MM.1S (cell line): ENCODE measurements around the gene TDO2.
A peak's percentile ranks its signal among the peaks of the same experiment; 100 is the strongest.
"Not testable (repeated sequence)": the region's sequence is repeated elsewhere in the genome, so short reads cannot be mapped to it uniquely, and the experiment has no call there.

Source experiments
- DNase-seq: peaks from one replicate; pipeline ENCODE4 v3.0.0-alpha.2; 2015
- H2AFZ ChIP-seq: fragments of 300-600 bp; sonication (generic); 2 replicates; pipeline ENCODE4 v1.6.0; 2016; ENCODE audit warnings: antibody characterized with exemption, low read length
- H3F3A ChIP-seq: fragments of 300-600 bp; sonication (generic); 2 replicates; pipeline ENCODE4 v1.6.1; 2016; ENCODE audit warnings: mild to moderate bottlenecking, antibody characterized with exemption, low read length, moderate library complexity, mixed read lengths; ENCODE audit not compliant: insufficient read depth
- H3K27ac ChIP-seq: fragments of 300-600 bp; sonication (generic); 2 replicates; pipeline ENCODE4 v1.5.1; 2016; ENCODE audit warnings: mild to moderate bottlenecking, low read length
- H3K27me3 ChIP-seq: fragments of 300-600 bp; sonication (generic); replicated peaks from 2 replicates; pipeline ENCODE4 v1.6.0; 2016; ENCODE audit warnings: low read length; ENCODE audit not compliant: insufficient read depth
- H3K36me3 ChIP-seq: fragments of 300-600 bp; sonication (generic); replicated peaks from 2 replicates; pipeline ENCODE4 v1.6.1; 2016; ENCODE audit warnings: mild to moderate bottlenecking, low read length, mixed read lengths; ENCODE audit not compliant: insufficient read depth
- H3K4me1 ChIP-seq: fragments of 300-600 bp; sonication (generic); 2 replicates; pipeline ENCODE4 v1.6.1; 2016; ENCODE audit warnings: low read length, mixed read lengths
- H3K4me2 ChIP-seq: fragments of 300-600 bp; sonication (generic); 2 replicates; pipeline ENCODE4 v1.6.0; 2016; ENCODE audit warnings: low read depth, low read length
- H3K4me3 ChIP-seq: fragments of 300-600 bp; sonication (generic); 2 replicates; pipeline ENCODE4 v1.5.1; 2016; ENCODE audit warnings: low read length, mixed read lengths
- H3K79me2 ChIP-seq: fragments of 300-600 bp; sonication (generic); 2 replicates; pipeline ENCODE4 v1.6.1; 2016; ENCODE audit warnings: mixed run types, low read length, mixed read lengths
- H3K9ac ChIP-seq: fragments of 300-600 bp; sonication (generic); 2 replicates; pipeline ENCODE4 v1.6.1; 2016; ENCODE audit warnings: low read length, mixed read lengths
- H3K9me2 ChIP-seq: fragments of 300-600 bp; sonication (generic); replicated peaks from 2 replicates; pipeline ENCODE4 v1.6.1; 2016; ENCODE audit warnings: mild to moderate bottlenecking, low read length, mixed read lengths; ENCODE audit not compliant: insufficient read depth
- H3K9me3 ChIP-seq: fragments of 300-600 bp; sonication (generic); replicated peaks from 2 replicates; pipeline ENCODE4 v1.6.1; 2016; ENCODE audit warnings: mild to moderate bottlenecking, low read length, mixed read lengths; ENCODE audit not compliant: insufficient read depth
- H4K20me1 ChIP-seq: fragments of 300-600 bp; sonication (generic); 2 replicates; pipeline ENCODE4 v1.6.1; 2016; ENCODE audit warnings: mild to moderate bottlenecking, low read length, moderate library complexity, mixed read lengths; ENCODE audit not compliant: insufficient read depth
- EZH2 ChIP-seq: fragments of 300-600 bp; sonication (generic); optimal IDR thresholded peaks from 2 replicates; pipeline ENCODE3; 2017; ENCODE audit warnings: low read depth, mild to moderate bottlenecking, antibody characterized with exemption, low read length, mixed read lengths
- EZH2phosphoT487 ChIP-seq: fragments of 300-600 bp; sonication (generic); IDR thresholded peaks from 2 replicates; pipeline ENCODE4 v1.6.1; 2018; ENCODE audit warnings: antibody characterized with exemption, low read length
- TF ChIP-seq, protein P1 (sequence below): fragments of 300-600 bp; sonication (generic); IDR thresholded peaks from 2 replicates; pipeline ENCODE4 v1.5.1; 2016; ENCODE audit warnings: antibody characterized with exemption, low read length, mixed read lengths

Gene TDO2

DNA sequence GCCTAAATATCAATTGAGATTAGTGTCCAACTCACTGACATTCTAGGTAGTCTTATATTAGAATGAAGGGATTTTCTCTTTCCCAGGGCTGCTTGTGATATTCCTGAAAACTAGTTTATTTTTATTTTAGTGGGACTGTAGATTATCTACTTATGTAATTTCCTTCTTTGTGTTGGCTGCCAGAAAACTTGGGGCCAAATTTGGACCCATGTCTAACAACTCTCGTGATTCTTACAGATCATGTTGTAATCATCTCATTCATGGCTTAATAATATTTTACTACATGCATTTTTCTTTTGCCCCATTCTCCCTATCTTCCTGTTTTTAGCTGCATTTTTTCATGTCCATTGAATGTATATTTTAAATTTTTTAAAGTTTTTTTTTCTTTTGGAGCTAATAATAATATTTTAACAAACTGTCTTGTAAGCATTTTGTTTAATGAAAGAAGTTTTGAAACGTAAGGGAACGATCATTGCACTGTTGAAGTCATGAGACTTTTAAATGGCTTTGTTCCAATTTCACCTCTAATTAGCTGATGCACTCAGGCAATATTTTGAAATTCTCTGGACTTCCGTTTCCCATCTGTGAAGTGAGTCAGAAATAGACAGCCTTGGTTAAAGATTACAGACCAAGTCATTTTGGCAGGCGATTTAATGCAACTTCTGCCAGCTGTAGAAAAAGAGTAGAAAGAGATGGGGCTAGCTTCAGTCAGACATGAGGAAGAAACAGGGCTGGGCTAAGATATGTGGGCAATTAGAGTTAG lies 14.3 kb upstream of the TDO2 start:
- no peak for TF ChIP-seq EZH2phosphoT487
- TF ChIP-seq, protein P1, sequence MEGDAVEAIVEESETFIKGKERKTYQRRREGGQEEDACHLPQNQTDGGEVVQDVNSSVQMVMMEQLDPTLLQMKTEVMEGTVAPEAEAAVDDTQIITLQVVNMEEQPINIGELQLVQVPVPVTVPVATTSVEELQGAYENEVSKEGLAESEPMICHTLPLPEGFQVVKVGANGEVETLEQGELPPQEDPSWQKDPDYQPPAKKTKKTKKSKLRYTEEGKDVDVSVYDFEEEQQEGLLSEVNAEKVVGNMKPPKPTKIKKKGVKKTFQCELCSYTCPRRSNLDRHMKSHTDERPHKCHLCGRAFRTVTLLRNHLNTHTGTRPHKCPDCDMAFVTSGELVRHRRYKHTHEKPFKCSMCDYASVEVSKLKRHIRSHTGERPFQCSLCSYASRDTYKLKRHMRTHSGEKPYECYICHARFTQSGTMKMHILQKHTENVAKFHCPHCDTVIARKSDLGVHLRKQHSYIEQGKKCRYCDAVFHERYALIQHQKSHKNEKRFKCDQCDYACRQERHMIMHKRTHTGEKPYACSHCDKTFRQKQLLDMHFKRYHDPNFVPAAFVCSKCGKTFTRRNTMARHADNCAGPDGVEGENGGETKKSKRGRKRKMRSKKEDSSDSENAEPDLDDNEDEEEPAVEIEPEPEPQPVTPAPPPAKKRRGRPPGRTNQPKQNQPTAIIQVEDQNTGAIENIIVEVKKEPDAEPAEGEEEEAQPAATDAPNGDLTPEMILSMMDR, result no peak
- no peak for TF ChIP-seq EZH2
- no peak overlapping the region for H3K27ac ChIP-seq
- no peak overlapping the region for H3K9ac ChIP-seq
- H4K20me1 ChIP-seq, result no peaks in the 10 kb centered on the region
- no peaks in the 10 kb centered on the region for H3K9me3 ChIP-seq
- no peaks in the 10 kb centered on the region for H3F3A ChIP-seq
- no peak overlapping the region for H3K4me3 ChIP-seq
- H3K4me1 ChIP-seq, result peaks cover 4% of the 10 kb centered on the region; the same call in 1 of the 2 replicates
- no peaks in the 10 kb centered on the region for H3K27me3 ChIP-seq
- H3K36me3 ChIP-seq, result no peaks in the 10 kb centered on the region
- no peaks in the 10 kb centered on the region for H3K9me2 ChIP-seq
- no peaks in the 10 kb centered on the region for H3K79me2 ChIP-seq
- H3K4me2 ChIP-seq, result peak overlapping the region; percentile 4; the same call in 1 of the 2 replicates
- no peak overlapping the region for H2AFZ ChIP-seq
- no peak for DNase-seq

DNA sequence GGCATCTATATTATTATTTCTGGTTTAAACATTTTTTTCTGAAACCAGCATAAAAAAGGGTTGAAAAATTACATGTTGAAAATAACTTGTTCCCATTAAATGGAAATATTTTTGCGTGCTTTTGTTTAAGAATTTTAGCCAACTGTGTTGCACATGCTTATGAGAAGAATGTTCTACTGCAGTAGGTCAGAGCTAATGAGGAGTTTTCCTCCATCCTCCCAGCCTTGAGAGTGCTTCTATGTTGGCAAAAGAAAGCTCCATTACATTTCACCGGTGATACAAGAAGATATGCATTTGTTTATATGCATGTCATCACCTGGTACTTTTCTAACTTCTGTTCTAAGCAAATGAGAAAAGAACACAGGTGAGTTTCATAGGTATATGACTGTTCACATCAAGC lies 13.6 kb upstream of the TDO2 start:
- no peak overlapping the region for H3K4me3 ChIP-seq
- TF ChIP-seq, protein P1, result no peak
- no peaks in the 10 kb centered on the region for H3K9me2 ChIP-seq
- H4K20me1 ChIP-seq, result no peaks in the 10 kb centered on the region
- H3K4me2 ChIP-seq, result no peak overlapping the region
- no peaks in the 10 kb centered on the region for H3K27me3 ChIP-seq
- H3K9me3 ChIP-seq, result no peaks in the 10 kb centered on the region
- H3K36me3 ChIP-seq, result no peaks in the 10 kb centered on the region
- no peak overlapping the region for H3K27ac ChIP-seq
- H3K79me2 ChIP-seq, result no peaks in the 10 kb centered on the region
- H3F3A ChIP-seq, result no peaks in the 10 kb centered on the region
- no peak for DNase-seq
- peaks cover 4% of the 10 kb centered on the region; the same call in 1 of the 2 replicates for H3K4me1 ChIP-seq
- no peak overlapping the region for H3K9ac ChIP-seq
- no peak overlapping the region for H2AFZ ChIP-seq

DNA sequence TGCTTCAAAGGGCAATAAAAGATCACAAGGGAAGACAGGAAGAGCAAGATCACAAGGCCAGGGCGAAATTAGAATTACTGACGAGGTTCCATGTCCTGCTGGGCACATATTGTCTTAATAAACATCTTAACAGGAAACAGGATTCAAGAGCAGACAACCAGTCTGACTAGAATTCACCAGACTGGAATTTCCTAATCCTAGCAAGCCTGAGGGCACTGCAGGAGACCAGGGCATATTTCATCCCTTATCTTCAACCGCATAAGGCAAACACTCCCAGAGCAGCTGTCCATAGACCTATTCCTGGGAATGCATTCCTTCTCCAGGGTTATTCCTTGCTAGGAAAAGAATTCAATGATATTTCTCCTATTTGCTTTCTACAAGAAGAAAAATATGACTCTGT lies 12.4 kb upstream of the TDO2 start:
- H3K36me3 ChIP-seq, result no peaks in the 10 kb centered on the region
- H4K20me1 ChIP-seq, result no peaks in the 10 kb centered on the region
- no peaks in the 10 kb centered on the region for H3K27me3 ChIP-seq
- H3K9ac ChIP-seq, result no peak overlapping the region
- H3F3A ChIP-seq, result no peaks in the 10 kb centered on the region
- H3K9me3 ChIP-seq, result no peaks in the 10 kb centered on the region
- no peak for DNase-seq
- H3K79me2 ChIP-seq, result no peaks in the 10 kb centered on the region
- H2AFZ ChIP-seq, result no peak overlapping the region
- H3K27ac ChIP-seq, result no peak overlapping the region
- H3K4me2 ChIP-seq, result no peak overlapping the region
- TF ChIP-seq, protein P1, result no peak
- TF ChIP-seq EZH2phosphoT487 (no peak), EZH2 (no peak)
- peaks cover 4% of the 10 kb centered on the region; the same call in 1 of the 2 replicates for H3K4me1 ChIP-seq
- H3K4me3 ChIP-seq, result no peak overlapping the region
- no peaks in the 10 kb centered on the region for H3K9me2 ChIP-seq

DNA sequence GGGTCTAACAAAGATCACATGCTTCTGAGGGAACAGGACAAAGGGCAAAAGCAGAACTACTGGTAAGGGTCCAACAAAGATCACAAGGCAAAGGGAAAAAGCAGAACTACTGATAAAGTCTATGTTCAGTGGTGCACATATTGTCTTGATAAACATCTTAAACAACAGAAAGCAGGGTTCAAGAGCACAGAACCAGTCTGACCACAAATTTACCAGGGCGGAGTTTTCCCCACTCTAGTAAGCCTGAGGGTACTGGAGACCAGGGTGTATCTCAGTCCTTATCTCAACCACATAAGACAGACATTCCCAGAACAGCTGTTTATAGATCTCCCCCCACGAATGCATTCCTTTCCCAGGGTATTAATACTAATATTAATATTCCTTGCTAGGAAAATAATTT lies 5.1 kb upstream of the TDO2 start:
- H3K27ac ChIP-seq, DNase-seq, H4K20me1 ChIP-seq, H3K27me3 ChIP-seq, H3K36me3 ChIP-seq, H3K9me3 ChIP-seq, H3K9me2 ChIP-seq, H3F3A ChIP-seq, H2AFZ ChIP-seq, H3K9ac ChIP-seq, H3K4me3 ChIP-seq, H3K4me2 ChIP-seq, H3K79me2 ChIP-seq: not testable (repeated sequence)
- peaks cover 16% of the 10 kb centered on the region for H3K4me1 ChIP-seq
